DND-41 (cell line): ENCODE results near the gene CSNK1G2.

Experiments used
- ATAC-seq: fragments of 200-7000 bp; cut with Tn5 transposase; 3 replicates; pipeline ENCODE4 v1.9.1; 2021; ENCODE audit warnings: low read depth; ENCODE audit not compliant: insufficient read depth
- DNase-seq: peaks from one replicate; pipeline ENCODE4 v3.0.0-alpha.2; 2020
- H2AFZ ChIP-seq: 2 replicates; pipeline ENCODE4 v1.6.0; 2012; ENCODE audit warnings: low read depth, low read length
- H3K27ac ChIP-seq: 2 replicates; pipeline ENCODE4 v1.5.1; 2012; ENCODE audit warnings: low read length, inconsistent platforms
- H3K27me3 ChIP-seq: fragments of 200-600 bp; sonication (generic); 2 replicates; pipeline ENCODE4 v1.6.0; 2012; ENCODE audit warnings: low read length, mild to moderate bottlenecking, inconsistent platforms; ENCODE audit not compliant: insufficient read depth, poor library complexity
- H3K36me3 ChIP-seq: 2 replicates; pipeline ENCODE4 v1.5.1; 2012; ENCODE audit warnings: low read length, inconsistent platforms; ENCODE audit not compliant: insufficient read depth
- H3K4me1 ChIP-seq: 2 replicates; pipeline ENCODE4 v1.5.1; 2012; ENCODE audit warnings: mild to moderate bottlenecking, low read length; ENCODE audit not compliant: insufficient read depth
- H3K4me2 ChIP-seq: 2 replicates; pipeline ENCODE4 v1.6.0; 2012; ENCODE audit warnings: mild to moderate bottlenecking, moderate library complexity, low read length, inconsistent platforms; ENCODE audit not compliant: insufficient read depth
- H3K4me3 ChIP-seq, 2 experiments: fragments of 200-600 bp in 1 of 2; shearing (Covaris generic) in 1 of 2; 2 replicates each; pipeline ENCODE4 v1.5.1; 2012 to 2016; ENCODE audit warnings: inconsistent platforms in 2 of 2, low read length in 2 of 2, mild to moderate bottlenecking in 2 of 2, low read depth in 1 of 2, moderate library complexity in 1 of 2
- H3K79me2 ChIP-seq: 2 replicates; pipeline ENCODE4 v1.6.0; 2012; ENCODE audit warnings: low read length, inconsistent platforms; ENCODE audit not compliant: insufficient read depth
- H3K9ac ChIP-seq: 2 replicates; pipeline ENCODE4 v1.6.0; 2012; ENCODE audit warnings: low read depth, mild to moderate bottlenecking, inconsistent platforms, low read length, moderate library complexity
- H3K9me3 ChIP-seq: 2 replicates; pipeline ENCODE4 v1.5.1; 2012; ENCODE audit warnings: low read length, moderate library complexity, mild to moderate bottlenecking, inconsistent platforms; ENCODE audit not compliant: insufficient read depth, severe bottlenecking
- H4K20me1 ChIP-seq: 2 replicates; pipeline ENCODE4 v1.6.0; 2012; ENCODE audit warnings: low read length; ENCODE audit not compliant: insufficient read depth
- EZH2 ChIP-seq: IDR thresholded peaks from 3 replicates; pipeline ENCODE4 v1.6.1; 2012; ENCODE audit warnings: borderline replicate concordance, low read depth, mild to moderate bottlenecking, moderate library complexity, low read length, inconsistent platforms; ENCODE audit not compliant: severe bottlenecking
- TF ChIP-seq, protein P1 (sequence below): IDR thresholded peaks from 2 replicates; pipeline ENCODE4 v1.5.1; 2012; ENCODE audit warnings: borderline replicate concordance, low read length, moderate library complexity, mild to moderate bottlenecking; ENCODE audit not compliant: poor library complexity, severe bottlenecking; ENCODE audit errors: extremely low read depth

Gene CSNK1G2

GRCh38 chr19:1931445-1931844 is 9.5 kb upstream of the CSNK1G2 start:
- H3K4me1 ChIP-seq: peaks cover 16% of the 10 kb centered on the region
- TF ChIP-seq, protein P1, sequence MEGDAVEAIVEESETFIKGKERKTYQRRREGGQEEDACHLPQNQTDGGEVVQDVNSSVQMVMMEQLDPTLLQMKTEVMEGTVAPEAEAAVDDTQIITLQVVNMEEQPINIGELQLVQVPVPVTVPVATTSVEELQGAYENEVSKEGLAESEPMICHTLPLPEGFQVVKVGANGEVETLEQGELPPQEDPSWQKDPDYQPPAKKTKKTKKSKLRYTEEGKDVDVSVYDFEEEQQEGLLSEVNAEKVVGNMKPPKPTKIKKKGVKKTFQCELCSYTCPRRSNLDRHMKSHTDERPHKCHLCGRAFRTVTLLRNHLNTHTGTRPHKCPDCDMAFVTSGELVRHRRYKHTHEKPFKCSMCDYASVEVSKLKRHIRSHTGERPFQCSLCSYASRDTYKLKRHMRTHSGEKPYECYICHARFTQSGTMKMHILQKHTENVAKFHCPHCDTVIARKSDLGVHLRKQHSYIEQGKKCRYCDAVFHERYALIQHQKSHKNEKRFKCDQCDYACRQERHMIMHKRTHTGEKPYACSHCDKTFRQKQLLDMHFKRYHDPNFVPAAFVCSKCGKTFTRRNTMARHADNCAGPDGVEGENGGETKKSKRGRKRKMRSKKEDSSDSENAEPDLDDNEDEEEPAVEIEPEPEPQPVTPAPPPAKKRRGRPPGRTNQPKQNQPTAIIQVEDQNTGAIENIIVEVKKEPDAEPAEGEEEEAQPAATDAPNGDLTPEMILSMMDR: no peak
- TF ChIP-seq EZH2: no peak
- no peak overlapping the region for H3K4me3 ChIP-seq
- H3K9ac ChIP-seq: no peak overlapping the region
- H3K27ac ChIP-seq: no peak overlapping the region
- H3K27me3 ChIP-seq: no peaks in the 10 kb centered on the region
- ATAC-seq (no peak), DNase-seq (no peak)
- no peaks in the 10 kb centered on the region for H3K9me3 ChIP-seq
- no peaks in the 10 kb centered on the region for H3K79me2 ChIP-seq
- no peak overlapping the region for H3K4me2 ChIP-seq
- no peak overlapping the region for H2AFZ ChIP-seq
- no peaks in the 10 kb centered on the region for H3K36me3 ChIP-seq
- H4K20me1 ChIP-seq: no peaks in the 10 kb centered on the region; the same call in 1 of the 2 replicates

DNA sequence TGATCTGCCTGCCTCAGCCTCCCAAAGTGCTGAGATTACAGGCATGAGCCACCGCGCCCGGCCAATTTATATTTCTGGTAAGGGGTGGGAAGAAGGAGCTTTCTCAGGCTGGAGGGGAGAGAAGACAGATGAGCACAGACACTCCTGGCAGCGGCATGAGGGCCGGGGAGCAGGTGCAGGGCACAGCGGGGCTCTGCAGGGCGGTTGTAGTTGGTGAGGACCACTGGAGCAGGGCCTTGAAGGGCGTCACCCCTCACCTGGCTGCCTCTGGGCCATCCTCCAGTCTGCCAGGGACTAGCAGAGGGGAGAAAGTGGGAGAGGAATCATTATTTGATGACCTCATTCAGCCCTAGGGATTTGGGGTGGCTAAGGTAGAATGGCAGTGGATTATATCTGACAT is 8.6 kb upstream of the CSNK1G2 start:
- H3K27ac ChIP-seq: no peak overlapping the region
- ATAC-seq (no peak), DNase-seq (no peak)
- no peaks in the 10 kb centered on the region for H3K79me2 ChIP-seq
- H3K4me3 ChIP-seq: no peak overlapping the region
- no peaks in the 10 kb centered on the region for H3K9me3 ChIP-seq
- H3K27me3 ChIP-seq: no peaks in the 10 kb centered on the region
- H3K4me2 ChIP-seq: no peak overlapping the region
- H4K20me1 ChIP-seq: no peaks in the 10 kb centered on the region; the same call in 1 of the 2 replicates
- H2AFZ ChIP-seq: no peak overlapping the region
- no peaks in the 10 kb centered on the region for H3K36me3 ChIP-seq
- peaks cover 16% of the 10 kb centered on the region for H3K4me1 ChIP-seq
- TF ChIP-seq, protein P1: no peak
- no peak for TF ChIP-seq EZH2
- H3K9ac ChIP-seq: no peak overlapping the region

- Histone ChIP-seq H3K4me2 (no peak overlapping the region), H4K20me1 (no peaks in the 10 kb centered on the region; the same call in 1 of the 2 replicates), H3K9ac (no peak overlapping the region), H3K9me3 (no peaks in the 10 kb centered on the region), H3K4me3 (no peak overlapping the region), H3K36me3 (no peaks in the 10 kb centered on the region), H3K27ac (no peak overlapping the region), H3K4me1 (peaks cover 13% of the 10 kb centered on the region), H3K79me2 (no peaks in the 10 kb centered on the region), H2AFZ (no peak overlapping the region), H3K27me3 (no peaks in the 10 kb centered on the region)
- ATAC-seq (no peak), DNase-seq (no peak)
- TF ChIP-seq, protein P1: no peak
- no peak for TF ChIP-seq EZH2
Measured at GRCh38 chr19:1933244-1933643, 7.7 kb upstream of the CSNK1G2 start.

- H3K36me3 ChIP-seq: no peaks in the 10 kb centered on the region
- ATAC-seq: no peak
Measured at GRCh38 chr19:1933942-1934341, 7.0 kb upstream of the CSNK1G2 start.

More at GRCh38 chr19:1933942-1934341, 7.0 kb upstream of the CSNK1G2 start:
- no peak for TF ChIP-seq EZH2
- TF ChIP-seq, protein P1: no peak
- Histone ChIP-seq H2AFZ (no peak overlapping the region), H3K27me3 (no peaks in the 10 kb centered on the region), H3K27ac (no peak overlapping the region), H3K9ac (no peak overlapping the region), H3K4me1 (peaks cover 12% of the 10 kb centered on the region), H3K9me3 (no peaks in the 10 kb centered on the region), H3K4me3 (no peak overlapping the region), H3K79me2 (no peaks in the 10 kb centered on the region), H3K4me2 (no peak overlapping the region), H4K20me1 (no peaks in the 10 kb centered on the region)
- no peak for DNase-seq
